ENCODE measurements around the gene AKTIP.
"Not testable (repeated sequence)": the region's sequence is repeated elsewhere in the genome, so short reads cannot be mapped to it uniquely, and the experiment has no call there.

Gene AKTIP

DNA sequence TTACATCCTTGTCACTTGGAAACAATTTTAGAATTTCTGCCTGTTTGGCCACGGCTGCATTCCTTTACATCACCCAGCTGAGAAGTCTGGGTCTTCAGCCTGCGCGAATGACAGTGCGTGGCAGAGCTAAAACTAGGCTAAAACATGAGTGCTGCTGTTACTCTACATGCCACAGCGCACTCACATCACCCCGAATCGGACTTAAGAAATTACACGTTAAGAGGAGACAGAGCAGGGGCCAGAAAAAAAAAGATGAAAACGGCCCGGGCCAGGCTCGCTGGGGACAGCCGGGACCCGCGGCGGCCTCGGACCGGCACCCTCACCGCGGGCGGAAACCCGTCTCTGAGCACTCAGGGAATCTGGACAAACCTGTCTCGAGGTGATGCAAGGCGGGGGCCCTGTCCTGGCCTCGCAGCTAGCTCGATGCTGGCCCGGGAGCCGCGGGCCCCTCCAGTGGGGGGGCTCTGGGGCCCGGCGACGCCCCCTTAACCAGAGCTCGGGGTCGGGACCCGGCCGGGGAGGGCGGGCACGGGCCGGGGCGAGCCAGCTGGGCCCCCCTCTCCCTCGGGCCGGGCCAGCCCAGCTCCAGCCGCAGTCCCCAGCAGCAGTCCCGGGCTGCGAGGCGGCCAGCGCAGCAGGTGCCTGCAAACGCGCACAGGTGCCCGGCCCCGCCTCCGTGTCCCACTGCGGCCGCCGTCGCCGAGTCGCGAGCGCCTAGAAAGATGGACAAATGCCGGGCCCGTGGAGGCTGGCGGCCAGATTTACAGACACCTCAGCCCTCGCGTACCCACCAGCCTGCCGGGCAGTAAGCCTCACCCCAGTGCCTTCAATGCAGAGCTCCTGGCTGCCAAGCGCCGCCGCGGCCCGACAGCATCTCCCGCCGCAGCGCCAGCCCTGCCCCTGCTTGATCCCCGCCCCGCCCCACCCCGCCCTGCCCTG lies at the start of gene AKTIP:
TSS of gene AKTIP (minus strand) at position 879 of the 939 bp plus-strand sequence. CDS start 2,950 bp downstream, outside the sequence.
- H3K9me3 Mint-ChIP-seq = no peaks in the 10 kb centered on the region
- H3K4me1 Mint-ChIP-seq = peaks cover 53% of the 10 kb centered on the region
- DNase-seq (peak; percentile 38), ATAC-seq (peak; percentile 15)
- peaks cover 18% of the 10 kb centered on the region for H3K36me3 Mint-ChIP-seq (ENCODE audit: low read depth)
- H3K27ac Mint-ChIP-seq = peak within 1 kb of the TSS; percentile 93
- H3K4me3 Mint-ChIP-seq = peak within 1 kb of the TSS; percentile 99
- H3K27me3 Mint-ChIP-seq = no peaks in the 10 kb centered on the region

DNA sequence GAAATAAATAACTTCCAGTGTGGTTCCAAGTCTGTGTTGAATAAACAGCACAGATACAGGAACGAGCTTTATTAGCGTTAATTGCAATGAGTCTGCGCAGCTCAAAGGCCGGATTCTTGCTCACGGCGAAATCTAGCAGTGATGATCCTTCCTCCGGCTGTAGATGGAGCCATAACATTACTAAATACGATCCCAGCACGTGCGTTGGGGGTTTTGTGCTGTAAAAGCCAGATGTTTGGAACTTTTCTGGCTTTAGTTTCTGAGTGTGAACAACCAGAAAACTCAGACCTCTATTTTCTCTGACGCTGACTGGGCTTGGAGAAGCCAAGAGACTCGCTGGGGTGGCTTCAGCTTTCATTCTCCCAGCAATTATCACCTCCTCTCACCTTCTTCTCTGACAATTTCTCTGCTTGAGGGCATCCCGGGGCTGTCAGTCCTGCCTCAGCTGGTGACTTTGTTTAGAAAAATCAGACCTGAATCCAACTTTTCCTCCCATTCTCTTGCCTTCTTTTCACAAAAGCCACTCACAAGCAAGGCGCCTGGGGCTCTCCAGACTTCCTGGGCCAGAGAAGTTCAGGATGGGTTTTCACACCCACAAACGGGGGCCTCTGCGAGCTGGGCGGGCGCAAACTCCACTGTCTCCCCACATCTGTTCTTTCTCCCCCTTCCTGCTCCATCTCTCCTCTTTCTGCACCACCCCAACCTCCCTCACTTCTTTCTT lies 47.1 kb upstream of the AKTIP start:
- peaks cover 36% of the 10 kb centered on the region for H3K4me1 Mint-ChIP-seq
- no peaks in the 10 kb centered on the region for H3K9me3 Mint-ChIP-seq
- H3K36me3 Mint-ChIP-seq (ENCODE audit: low read depth) = no peaks in the 10 kb centered on the region
- peak; percentile 70 for ATAC-seq
- peaks cover 31% of the 10 kb centered on the region for H3K27me3 Mint-ChIP-seq
- no peak overlapping the region for H3K4me3 Mint-ChIP-seq
- peak; percentile 44 for DNase-seq
- no peak overlapping the region for H3K27ac Mint-ChIP-seq

DNA sequence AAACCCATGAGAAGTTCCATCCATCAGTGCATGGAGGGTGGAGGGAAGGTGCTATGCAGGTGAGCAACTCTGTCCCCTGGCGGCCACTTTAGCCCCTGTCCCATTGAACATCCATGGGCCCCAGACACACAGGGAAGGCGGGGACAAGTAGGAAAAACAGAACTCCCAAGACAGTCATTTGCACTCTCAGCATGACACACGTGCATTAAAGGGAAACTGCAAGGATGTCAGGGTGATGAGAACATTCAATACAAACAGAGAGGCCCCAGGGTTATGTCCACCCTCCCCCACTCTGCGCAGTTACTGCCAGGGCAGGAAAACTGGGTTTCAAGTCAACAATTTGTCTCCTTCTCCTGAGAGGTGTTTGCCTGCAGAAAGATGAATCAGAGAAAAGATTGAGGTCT lies 44.0 kb upstream of the AKTIP start:
- no peak overlapping the region for H3K27ac Mint-ChIP-seq
- ATAC-seq (no peak), DNase-seq (no peak)
- H3K36me3 Mint-ChIP-seq (ENCODE audit: low read depth) = no peaks in the 10 kb centered on the region
- no peak overlapping the region for H3K4me3 Mint-ChIP-seq
- H3K9me3 Mint-ChIP-seq = no peaks in the 10 kb centered on the region
- H3K27me3 Mint-ChIP-seq = peaks cover 36% of the 10 kb centered on the region
- peaks cover 42% of the 10 kb centered on the region for H3K4me1 Mint-ChIP-seq

DNA sequence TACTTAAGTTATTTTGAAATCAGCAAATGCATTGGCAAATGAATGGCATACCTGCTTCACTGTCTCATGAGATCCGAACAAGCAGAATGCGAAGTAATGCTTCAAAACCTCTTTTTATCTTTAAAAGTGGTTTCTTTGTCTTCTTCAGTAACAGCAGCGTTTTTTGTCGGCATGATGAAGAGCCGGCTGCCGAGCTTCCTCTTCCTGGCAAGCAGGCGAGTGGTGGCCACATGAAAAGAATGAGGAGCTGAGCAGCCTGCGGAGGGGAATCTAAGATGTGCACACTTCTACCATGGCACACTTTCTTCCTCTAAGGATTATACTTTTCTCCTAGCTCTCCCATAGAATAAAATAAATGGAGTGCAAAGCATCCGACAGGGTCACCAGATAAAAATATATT lies 42.4 kb upstream of the AKTIP start:
- no peaks in the 10 kb centered on the region for H3K9me3 Mint-ChIP-seq

DNA sequence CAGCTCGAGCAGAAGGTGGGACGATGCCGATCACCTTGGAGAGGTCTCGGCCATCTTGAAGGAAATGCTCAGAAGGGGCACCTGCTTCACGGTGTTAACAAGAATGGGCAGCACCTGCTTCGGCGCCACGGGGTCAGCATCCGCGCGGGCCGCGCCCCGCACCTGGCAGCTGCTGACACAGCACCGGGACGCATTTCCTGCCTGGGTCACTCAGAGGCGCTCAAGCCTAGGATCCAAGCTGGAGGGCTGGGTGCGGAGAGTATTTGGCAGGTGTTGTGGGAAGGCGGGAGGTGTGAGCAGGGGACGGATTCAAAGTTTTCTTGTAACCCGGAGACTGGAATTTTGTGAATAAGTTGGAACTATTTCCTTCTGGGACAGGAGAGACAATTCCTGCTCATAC lies 39.3 kb upstream of the AKTIP start:
- Mint-ChIP-seq H3K27ac (no peak overlapping the region), H3K4me3 (no peak overlapping the region), H3K36me3 (ENCODE audit: low read depth) (no peaks in the 10 kb centered on the region), H3K9me3 (no peaks in the 10 kb centered on the region), H3K27me3 (peaks cover 17% of the 10 kb centered on the region), H3K4me1 (peaks cover 26% of the 10 kb centered on the region)
- no peak for ATAC-seq
- DNase-seq = no peak

More for the DNA sequence above, 42.4 kb upstream of the AKTIP start:
- Mint-ChIP-seq H3K36me3 (ENCODE audit: low read depth) (no peaks in the 10 kb centered on the region), H3K27me3 (peaks cover 31% of the 10 kb centered on the region), H3K4me3 (no peak overlapping the region), H3K27ac (no peak overlapping the region), H3K4me1 (peaks cover 36% of the 10 kb centered on the region)
- ATAC-seq (no peak), DNase-seq (no peak)

DNA sequence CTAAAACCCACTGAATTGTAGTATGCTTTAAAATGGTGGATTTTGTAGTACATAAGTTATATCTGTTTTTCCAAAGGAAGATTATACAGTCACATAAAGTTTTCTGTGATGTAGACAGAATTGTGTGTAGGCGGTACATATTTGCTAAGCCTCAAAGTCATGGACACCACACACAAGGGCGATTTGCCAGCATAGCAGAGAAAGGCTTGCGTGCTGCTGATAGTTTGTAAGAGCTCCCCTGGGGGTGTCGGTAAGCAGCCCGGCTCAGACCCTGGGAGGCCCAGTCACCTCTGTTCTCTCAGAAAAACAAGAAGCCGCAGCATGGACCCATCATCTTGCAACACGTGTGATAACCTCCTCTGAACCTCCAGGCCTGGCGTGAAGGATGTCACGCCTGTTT lies 38.3 kb upstream of the AKTIP start:
- Mint-ChIP-seq H3K27me3 (peaks cover 17% of the 10 kb centered on the region), H3K27ac (no peak overlapping the region), H3K4me1 (peaks cover 21% of the 10 kb centered on the region), H3K36me3 (ENCODE audit: low read depth) (no peaks in the 10 kb centered on the region), H3K4me3 (no peak overlapping the region), H3K9me3 (no peaks in the 10 kb centered on the region)
- DNase-seq (no peak), ATAC-seq (no peak)

DNA sequence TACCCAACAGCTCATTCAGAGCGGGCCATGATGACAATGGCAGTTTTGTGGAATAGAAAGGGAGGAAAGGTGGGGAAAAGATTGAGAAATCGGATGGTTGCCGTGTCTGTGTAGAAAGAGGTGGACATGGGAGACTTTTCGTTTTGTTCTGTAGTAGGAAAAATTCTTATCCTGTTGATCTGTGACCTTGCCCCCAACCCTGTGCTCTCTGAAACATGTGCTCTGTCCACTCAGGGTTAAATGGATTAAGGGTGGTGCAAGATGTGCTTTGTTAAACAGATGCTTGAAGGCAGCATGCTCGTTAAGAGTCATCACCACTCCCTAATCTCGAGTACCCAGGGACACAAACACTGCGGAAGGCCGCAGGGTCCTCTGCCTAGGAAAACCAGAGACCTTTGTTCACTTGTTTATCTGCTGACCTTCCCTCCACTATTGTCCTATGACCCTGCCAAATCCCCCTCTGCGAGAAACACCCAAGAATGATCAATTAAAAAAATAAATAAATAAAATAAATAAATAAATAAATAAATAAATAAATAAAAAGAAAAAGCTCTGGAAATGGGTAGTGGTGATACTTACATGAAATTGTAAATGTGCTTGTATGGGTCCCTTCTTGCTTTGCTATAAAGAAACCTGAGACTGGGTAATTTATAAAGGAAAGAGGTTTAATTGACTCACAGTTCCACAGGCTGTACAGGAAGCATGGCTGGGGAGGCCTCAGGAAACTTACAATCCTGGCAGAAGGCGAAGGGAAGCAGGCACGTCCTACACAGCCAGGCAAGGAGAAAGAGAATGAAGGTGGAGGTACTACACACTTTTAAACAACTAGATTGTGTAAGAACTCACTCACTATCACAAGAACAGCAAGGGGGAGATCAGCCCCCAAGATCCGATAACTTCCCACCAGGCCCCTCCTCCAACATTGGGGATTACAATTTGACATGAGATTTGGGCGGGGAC lies 37.0 kb upstream of the AKTIP start:
- DNase-seq; H3K27ac Mint-ChIP-seq; ATAC-seq; H3K4me3 Mint-ChIP-seq; H3K36me3 Mint-ChIP-seq (ENCODE audit: low read depth); H3K9me3 Mint-ChIP-seq: not testable (repeated sequence)
- Mint-ChIP-seq H3K27me3 (peaks cover 11% of the 10 kb centered on the region), H3K4me1 (peaks cover 23% of the 10 kb centered on the region)

DNA sequence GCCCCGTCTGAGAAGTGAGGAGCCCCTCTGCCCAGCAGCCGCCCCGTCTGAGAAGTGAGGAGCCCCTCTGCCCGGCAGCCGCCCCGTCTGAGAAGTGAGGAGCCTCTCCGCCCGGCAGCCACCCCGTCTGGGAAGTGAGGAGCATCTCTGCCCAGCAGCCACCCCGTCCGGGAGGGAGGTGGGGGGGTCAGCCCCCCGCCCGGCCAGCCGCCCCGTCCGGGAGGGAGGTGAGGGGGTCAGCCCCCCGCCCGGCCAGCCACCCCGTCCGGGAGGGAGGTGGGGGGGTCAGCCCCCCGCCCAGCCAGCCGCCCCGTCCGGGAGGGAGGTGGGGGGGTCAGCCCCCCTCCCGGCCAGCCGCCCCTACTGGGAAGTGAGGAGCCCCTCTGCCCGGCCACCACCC lies 36.3 kb upstream of the AKTIP start:
- not testable (repeated sequence) for H3K36me3 Mint-ChIP-seq (ENCODE audit: low read depth); ATAC-seq; H3K4me3 Mint-ChIP-seq; DNase-seq; H3K27ac Mint-ChIP-seq; H3K9me3 Mint-ChIP-seq
- H3K27me3 Mint-ChIP-seq = peaks cover 11% of the 10 kb centered on the region
- peaks cover 24% of the 10 kb centered on the region for H3K4me1 Mint-ChIP-seq

DNA sequence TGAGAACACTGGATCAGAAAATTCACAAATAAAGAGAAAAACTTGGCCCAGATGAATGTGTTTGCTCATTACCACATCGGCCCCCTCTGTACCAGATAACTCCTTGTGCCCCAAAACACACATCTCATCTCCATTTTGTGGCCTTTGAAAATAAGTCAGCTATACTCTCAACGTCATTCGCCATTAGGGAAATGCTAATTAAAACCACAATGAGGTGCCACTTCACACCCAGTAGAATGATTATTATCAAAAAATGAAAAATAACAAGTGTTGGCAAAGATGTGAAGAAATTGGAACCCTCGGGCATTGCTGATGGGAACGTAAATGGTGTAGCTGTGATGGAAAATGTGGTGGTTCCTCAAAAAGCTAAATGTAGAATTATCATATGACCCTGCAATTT lies 34.6 kb upstream of the AKTIP start:
- DNase-seq (no peak), ATAC-seq (no peak)
- Mint-ChIP-seq H3K36me3 (ENCODE audit: low read depth) (no peaks in the 10 kb centered on the region), H3K4me3 (no peak overlapping the region), H3K9me3 (no peaks in the 10 kb centered on the region), H3K27me3 (peaks cover 3% of the 10 kb centered on the region), H3K4me1 (peaks cover 29% of the 10 kb centered on the region), H3K27ac (no peak overlapping the region)

DNA sequence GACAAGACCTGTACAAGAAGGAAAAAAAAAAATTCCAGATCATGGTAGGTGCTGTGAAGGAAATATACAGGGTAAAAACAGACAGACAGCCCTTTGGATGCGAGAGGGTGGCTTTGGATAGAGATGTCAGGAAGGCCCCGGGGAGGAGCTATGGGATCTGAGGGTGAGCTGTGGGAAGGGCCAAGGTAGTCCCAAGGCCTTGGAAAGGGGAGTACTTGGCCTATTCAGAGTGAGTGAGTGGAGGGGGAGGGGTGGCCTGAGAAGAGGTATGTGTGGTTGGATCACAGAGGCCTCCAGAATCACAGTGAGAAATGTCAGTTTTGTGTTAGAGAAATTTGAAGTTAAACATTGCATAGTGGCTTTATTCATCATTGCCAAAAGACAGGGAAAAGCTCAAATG lies 31.2 kb upstream of the AKTIP start:
- H3K9me3 Mint-ChIP-seq = no peaks in the 10 kb centered on the region
- DNase-seq (no peak), ATAC-seq (no peak)
- no peaks in the 10 kb centered on the region for H3K27me3 Mint-ChIP-seq
- no peak overlapping the region for H3K4me3 Mint-ChIP-seq
- H3K4me1 Mint-ChIP-seq = peaks cover 29% of the 10 kb centered on the region
- H3K36me3 Mint-ChIP-seq (ENCODE audit: low read depth) = no peaks in the 10 kb centered on the region
- H3K27ac Mint-ChIP-seq = peak overlapping the region; percentile 67

DNA sequence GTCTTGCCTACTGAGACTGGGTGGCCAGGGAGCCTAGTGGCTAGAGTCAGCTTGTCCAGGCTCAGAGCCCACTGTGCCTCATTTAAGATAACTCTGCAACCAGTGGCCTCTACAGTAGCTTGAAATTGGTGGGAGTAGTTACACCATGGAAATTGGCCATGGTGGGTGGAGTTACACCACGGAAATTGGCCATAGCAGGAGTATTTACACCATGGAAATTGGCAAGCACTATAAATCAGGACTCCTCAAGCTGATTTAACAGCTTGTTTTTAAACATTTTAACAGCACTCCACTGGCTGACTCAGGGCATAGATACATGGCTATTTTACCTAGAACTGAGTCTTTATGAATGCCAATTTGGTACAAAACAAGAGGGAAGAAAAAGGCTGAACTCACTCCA lies 27.7 kb upstream of the AKTIP start:
- H3K4me1 Mint-ChIP-seq = peaks cover 17% of the 10 kb centered on the region
- no peak overlapping the region for H3K27ac Mint-ChIP-seq
- no peak for DNase-seq
- H3K36me3 Mint-ChIP-seq (ENCODE audit: low read depth) = no peaks in the 10 kb centered on the region
- H3K9me3 Mint-ChIP-seq = no peaks in the 10 kb centered on the region
- ATAC-seq = no peak
- H3K4me3 Mint-ChIP-seq = no peak overlapping the region
- no peaks in the 10 kb centered on the region for H3K27me3 Mint-ChIP-seq

DNA sequence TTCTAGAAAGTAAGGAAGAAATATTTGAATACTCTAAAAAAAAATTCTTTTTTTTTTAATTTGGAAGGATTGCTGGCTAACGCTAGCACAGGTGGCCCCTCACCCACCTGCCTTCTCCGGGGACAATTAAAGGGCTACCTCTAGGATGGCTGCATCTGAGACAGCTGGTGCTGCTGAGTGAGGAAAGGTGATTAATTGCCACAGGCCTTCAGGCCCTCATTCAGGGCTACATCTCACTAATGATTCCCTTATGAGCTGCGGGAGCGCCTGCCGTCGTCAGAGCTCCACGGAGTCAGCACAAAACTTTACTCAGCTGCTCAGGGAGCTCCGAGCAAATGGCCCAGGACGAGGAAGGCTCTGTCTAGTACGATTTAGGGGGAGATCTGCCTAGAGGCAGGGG lies 27.0 kb upstream of the AKTIP start:
- peaks cover 12% of the 10 kb centered on the region for H3K4me1 Mint-ChIP-seq
- ATAC-seq = no peak
- H3K27ac Mint-ChIP-seq = no peak overlapping the region
- H3K4me3 Mint-ChIP-seq = no peak overlapping the region
- no peaks in the 10 kb centered on the region for H3K27me3 Mint-ChIP-seq
- DNase-seq = no peak
- H3K9me3 Mint-ChIP-seq = no peaks in the 10 kb centered on the region
- no peaks in the 10 kb centered on the region for H3K36me3 Mint-ChIP-seq (ENCODE audit: low read depth)

DNA sequence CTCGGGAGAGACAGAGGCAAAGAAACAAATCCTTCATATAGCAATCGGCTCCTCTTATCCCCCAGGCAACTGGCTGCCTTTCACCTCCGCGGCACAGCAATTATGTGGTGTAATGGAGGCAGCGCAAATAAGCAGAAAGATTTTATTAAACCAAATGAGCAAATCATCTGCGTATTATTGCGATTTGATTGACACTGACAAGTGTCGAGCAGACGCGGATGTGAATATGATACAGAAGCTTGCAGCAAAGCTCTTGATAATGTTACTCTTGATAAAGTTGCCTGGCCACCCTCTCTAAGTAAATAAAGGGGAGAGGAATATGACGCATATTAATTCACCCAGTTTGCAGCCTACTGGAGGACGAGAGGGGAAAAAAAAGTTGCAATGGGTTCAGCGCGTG lies 26.5 kb upstream of the AKTIP start:
- ATAC-seq (no peak), DNase-seq (no peak)
- no peaks in the 10 kb centered on the region for H3K36me3 Mint-ChIP-seq (ENCODE audit: low read depth)
- H3K4me1 Mint-ChIP-seq = peaks cover 6% of the 10 kb centered on the region
- H3K4me3 Mint-ChIP-seq = no peak overlapping the region
- H3K27me3 Mint-ChIP-seq = no peaks in the 10 kb centered on the region
- no peaks in the 10 kb centered on the region for H3K9me3 Mint-ChIP-seq
- H3K27ac Mint-ChIP-seq = no peak overlapping the region

DNA sequence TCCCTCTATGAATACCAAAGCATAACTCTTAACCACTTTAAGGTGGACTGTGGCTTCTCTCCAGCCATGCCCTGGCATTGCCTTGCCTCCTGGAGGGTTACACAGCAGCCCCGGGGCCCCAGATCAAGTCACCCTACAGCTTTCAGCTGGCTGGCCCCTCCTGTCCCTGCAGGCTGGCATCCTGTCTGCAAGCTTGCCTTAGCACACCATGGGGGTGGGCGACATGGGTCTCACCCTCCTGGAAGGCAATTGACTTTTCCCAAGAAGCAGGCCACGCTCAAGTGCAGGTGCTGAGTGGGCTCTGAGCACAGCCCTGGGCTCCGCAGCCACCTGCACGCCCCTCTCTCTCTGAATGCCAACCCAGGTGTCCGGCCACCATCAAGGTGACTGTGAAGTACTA lies 25.8 kb upstream of the AKTIP start:
- Mint-ChIP-seq H3K27me3 (no peaks in the 10 kb centered on the region), H3K9me3 (no peaks in the 10 kb centered on the region), H3K36me3 (ENCODE audit: low read depth) (no peaks in the 10 kb centered on the region), H3K4me1 (no peaks in the 10 kb centered on the region), H3K4me3 (no peak overlapping the region), H3K27ac (no peak overlapping the region)
- DNase-seq (no peak), ATAC-seq (no peak)
